Fibroblast of skin of left quadriceps (primary cell): Measurements from ENCODE around the gene TTLL3.

Experiments used
- DNase-seq, 2 experiments: peaks; one replicate each; pipeline ENCODE4 v3.0.0-alpha.2; 2013; ENCODE audit warnings: low read depth in 2 of 2

TTLL3 gene

GRCh38 chr3:9806688-9807589, 3.1 kb upstream of the TTLL3 start:
- DNase-seq = no peak

- DNase-seq = no peak
Observed at GRCh38 chr3:9807981-9808344, 2.1 kb upstream of the TTLL3 start.

GRCh38 chr3:9808345-9809037, 1.6 kb upstream of the TTLL3 start:
- DNase-seq = no peak

- DNase-seq = no peak
Observed at GRCh38 chr3:9809239-9809614, 835 bp upstream of the TTLL3 start.

GRCh38 chr3:9810433-9810770, 340 bp downstream of the TTLL3 start:
- DNase-seq = no peak

GRCh38 chr3:9810846-9811245, 784 bp downstream of the TTLL3 start:
- no peak for DNase-seq

GRCh38 chr3:9812870-9813483, 2.9 kb downstream of the TTLL3 start:
- no peak for DNase-seq

GRCh38 chr3:9815986-9816385, 5.9 kb downstream of the TTLL3 start:
- no peak for DNase-seq

- no peak for DNase-seq
Observed at GRCh38 chr3:9817436-9817835, 7.4 kb downstream of the TTLL3 start.

GRCh38 chr3:9818666-9819335, 8.7 kb downstream of the TTLL3 start:
- no peak for DNase-seq

GRCh38 chr3:9820543-9820942, 10.5 kb downstream of the TTLL3 start:
- DNase-seq = no peak

- no peak for DNase-seq
Observed at GRCh38 chr3:9820946-9821345, 10.9 kb downstream of the TTLL3 start.

GRCh38 chr3:9825451-9826040, 15.5 kb downstream of the TTLL3 start:
- DNase-seq = no peak

- no peak for DNase-seq
Observed at GRCh38 chr3:9826815-9827573, 16.9 kb downstream of the TTLL3 start.

GRCh38 chr3:9828801-9829755, 19.0 kb downstream of the TTLL3 start:
- no peak for DNase-seq

- no peak for DNase-seq
Observed at GRCh38 chr3:9831253-9831652, 21.2 kb downstream of the TTLL3 start.

- no peak for DNase-seq
Observed at GRCh38 chr3:9833078-9833477, 23.0 kb downstream of the TTLL3 start.

- no peak for DNase-seq
Observed at GRCh38 chr3:9834520-9835380, 24.7 kb downstream of the TTLL3 start.
